ENCODE measurements around the gene NPC1L1.
"Not testable (repeated sequence)": the region's sequence is repeated elsewhere in the genome, so short reads cannot be mapped to it uniquely, and the experiment has no call there.

Gene NPC1L1

GRCh38 chr7:44534501-44534900 lies 6.6 kb downstream of the NPC1L1 start:
- DNase-seq (ENCODE audit: low read depth): peak; percentile 13

GRCh38 chr7:44534087-44534486 lies 7.0 kb downstream of the NPC1L1 start:
- DNase-seq (ENCODE audit: low read depth): no peak

- no peak for DNase-seq (ENCODE audit: low read depth)
These were observed 7.7 kb downstream of the NPC1L1 start for GRCh38 chr7:44533301-44534055.

GRCh38 chr7:44531421-44532380 lies 9.4 kb downstream of the NPC1L1 start:
- DNase-seq (ENCODE audit: low read depth): no peak

GRCh38 chr7:44530990-44531389 lies 10.1 kb downstream of the NPC1L1 start:
- DNase-seq (ENCODE audit: low read depth): no peak

- no peak for DNase-seq (ENCODE audit: low read depth)
These were observed 16.2 kb downstream of the NPC1L1 start for GRCh38 chr7:44524811-44525388.

- no peak for DNase-seq (ENCODE audit: low read depth)
These were observed 18.8 kb downstream of the NPC1L1 start for GRCh38 chr7:44522315-44522714.

- DNase-seq (ENCODE audit: low read depth): no peak
These were observed 19.6 kb downstream of the NPC1L1 start for GRCh38 chr7:44521347-44522095.

- DNase-seq (ENCODE audit: low read depth): no peak
These were observed 20.6 kb downstream of the NPC1L1 start for GRCh38 chr7:44520574-44520973.

GRCh38 chr7:44519546-44519945 lies 21.6 kb downstream of the NPC1L1 start:
- no peak for DNase-seq (ENCODE audit: low read depth)

- DNase-seq (ENCODE audit: low read depth): no peak
These were observed 22.4 kb downstream of the NPC1L1 start for GRCh38 chr7:44518761-44519160.

- no peak for DNase-seq (ENCODE audit: low read depth)
These were observed 24.0 kb downstream of the NPC1L1 start for GRCh38 chr7:44517175-44517574.

GRCh38 chr7:44515590-44516268 lies 25.4 kb downstream of the NPC1L1 start:
- DNase-seq (ENCODE audit: low read depth): no peak

GRCh38 chr7:44512736-44513135 lies 28.4 kb downstream of the NPC1L1 start:
- no peak for DNase-seq (ENCODE audit: low read depth)

GRCh38 chr7:44511863-44512468 lies 29.2 kb downstream of the NPC1L1 start:
- no peak for DNase-seq (ENCODE audit: low read depth)

GRCh38 chr7:44511236-44511635 lies 29.9 kb downstream of the NPC1L1 start:
- no peak for DNase-seq (ENCODE audit: low read depth)

- DNase-seq (ENCODE audit: low read depth): no peak
These were observed 32.7 kb downstream of the NPC1L1 start for GRCh38 chr7:44508328-44509030.

- not testable (repeated sequence) for DNase-seq (ENCODE audit: low read depth)
These were observed 34.4 kb downstream of the NPC1L1 start for GRCh38 chr7:44506592-44507288.

GRCh38 chr7:44505595-44505994 lies 35.5 kb downstream of the NPC1L1 start:
- DNase-seq (ENCODE audit: low read depth): no peak
